ENCODE data around the gene HOXD3.

DNA sequence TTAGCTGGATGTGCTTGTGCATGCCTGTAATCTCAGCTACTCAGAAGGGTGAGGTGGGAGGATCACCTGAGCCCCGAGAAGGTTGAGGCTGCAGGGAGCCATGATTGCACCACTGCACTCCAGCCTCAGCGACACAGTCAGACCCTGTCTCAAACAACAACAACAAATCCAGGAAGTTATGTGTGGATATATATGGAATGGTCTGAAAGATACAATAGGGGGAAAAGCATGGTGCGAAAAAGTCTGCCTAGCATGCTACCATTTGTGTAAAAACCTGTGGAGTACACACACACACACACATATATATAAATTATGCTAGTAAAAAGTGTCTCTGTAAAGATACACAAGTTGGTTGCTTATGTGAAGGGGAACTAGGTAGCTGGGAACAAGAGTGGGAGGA, 24.4 kb downstream of the HOXD3 start:
- TF ChIP-seq, protein P1, sequence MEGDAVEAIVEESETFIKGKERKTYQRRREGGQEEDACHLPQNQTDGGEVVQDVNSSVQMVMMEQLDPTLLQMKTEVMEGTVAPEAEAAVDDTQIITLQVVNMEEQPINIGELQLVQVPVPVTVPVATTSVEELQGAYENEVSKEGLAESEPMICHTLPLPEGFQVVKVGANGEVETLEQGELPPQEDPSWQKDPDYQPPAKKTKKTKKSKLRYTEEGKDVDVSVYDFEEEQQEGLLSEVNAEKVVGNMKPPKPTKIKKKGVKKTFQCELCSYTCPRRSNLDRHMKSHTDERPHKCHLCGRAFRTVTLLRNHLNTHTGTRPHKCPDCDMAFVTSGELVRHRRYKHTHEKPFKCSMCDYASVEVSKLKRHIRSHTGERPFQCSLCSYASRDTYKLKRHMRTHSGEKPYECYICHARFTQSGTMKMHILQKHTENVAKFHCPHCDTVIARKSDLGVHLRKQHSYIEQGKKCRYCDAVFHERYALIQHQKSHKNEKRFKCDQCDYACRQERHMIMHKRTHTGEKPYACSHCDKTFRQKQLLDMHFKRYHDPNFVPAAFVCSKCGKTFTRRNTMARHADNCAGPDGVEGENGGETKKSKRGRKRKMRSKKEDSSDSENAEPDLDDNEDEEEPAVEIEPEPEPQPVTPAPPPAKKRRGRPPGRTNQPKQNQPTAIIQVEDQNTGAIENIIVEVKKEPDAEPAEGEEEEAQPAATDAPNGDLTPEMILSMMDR (IDR thresholded peaks at IDR 0.05), result no peak
- TF ChIP-seq POLR2A (IDR thresholded peaks at IDR 0.05), result no peak
